ENCODE results near the gene SLF2. TPM values are rescaled to one million over a fixed set of nuclear protein-coding genes. Genes with fewer than 3 reads are reported as not detected.

Gene SLF2
- polyA plus RNA-seq, 4 donors: 29.0 to 38.7 (median 32.7) TPM

GRCh38 chr10:100996678-100997359 is 84.1 kb downstream of the SLF2 start:
- no peak for DNase-seq (ENCODE audit: low read depth in 4 of 4, low spot score in 3 of 4)

- peak in 1 of 4 donors; percentile 33 for DNase-seq (ENCODE audit: low read depth in 4 of 4, low spot score in 3 of 4)
Measured at GRCh38 chr10:100997360-100998182, 84.8 kb downstream of the SLF2 start.

- peak in 3 of 4 donors; percentile 81 to 84 (median 81) for DNase-seq (ENCODE audit: low read depth in 4 of 4, low spot score in 3 of 4)
Measured at GRCh38 chr10:100998183-100998990, 85.6 kb downstream of the SLF2 start.

GRCh38 chr10:100998991-100999741 is 86.4 kb downstream of the SLF2 start:
- DNase-seq (ENCODE audit: low read depth in 4 of 4, low spot score in 3 of 4): peak in 2 of 4 donors; percentile 70 to 73

GRCh38 chr10:100999742-101000126 is 87.0 kb downstream of the SLF2 start, which contains the start of gene LZTS2:
TSS of gene LZTS2 (plus strand) at chr10:100999808. CDS start at chr10:101002539, 2,731 bp downstream.
- DNase-seq (ENCODE audit: low read depth in 4 of 4, low spot score in 3 of 4): no peak

GRCh38 chr10:101000127-101000914 is 87.6 kb downstream of the SLF2 start:
- no peak for DNase-seq (ENCODE audit: low read depth in 4 of 4, low spot score in 3 of 4)

- peak in 2 of 4 donors; percentile 72 to 77 for DNase-seq (ENCODE audit: low read depth in 4 of 4, low spot score in 3 of 4)
Measured at GRCh38 chr10:101000915-101001658, 88.3 kb downstream of the SLF2 start.

GRCh38 chr10:101001659-101002035 is 88.9 kb downstream of the SLF2 start:
- DNase-seq (ENCODE audit: low read depth in 4 of 4, low spot score in 3 of 4): no peak

- no peak for DNase-seq (ENCODE audit: low read depth in 4 of 4, low spot score in 3 of 4)
Measured at GRCh38 chr10:101002456-101002855, 89.7 kb downstream of the SLF2 start.

GRCh38 chr10:101003639-101004206 is 91.0 kb downstream of the SLF2 start:
- no peak for DNase-seq (ENCODE audit: low read depth in 4 of 4, low spot score in 3 of 4)

- DNase-seq (ENCODE audit: low read depth in 4 of 4, low spot score in 3 of 4): no peak
Measured at GRCh38 chr10:101005361-101005760, 92.6 kb downstream of the SLF2 start.

GRCh38 chr10:101005869-101006567 is 93.3 kb downstream of the SLF2 start:
- no peak for DNase-seq (ENCODE audit: low read depth in 4 of 4, low spot score in 3 of 4)

GRCh38 chr10:101006593-101007098 is 93.9 kb downstream of the SLF2 start:
- DNase-seq (ENCODE audit: low read depth in 4 of 4, low spot score in 3 of 4): no peak

GRCh38 chr10:101007099-101007711 is 94.4 kb downstream of the SLF2 start:
- DNase-seq (ENCODE audit: low read depth in 4 of 4, low spot score in 3 of 4): no peak

GRCh38 chr10:101007915-101008822 is 95.4 kb downstream of the SLF2 start:
- no peak for DNase-seq (ENCODE audit: low read depth in 4 of 4, low spot score in 3 of 4)

- DNase-seq (ENCODE audit: low read depth in 4 of 4, low spot score in 3 of 4): no peak
Measured at GRCh38 chr10:101008823-101009423, 96.2 kb downstream of the SLF2 start.
